ENCODE data around the gene TSKU.

Gene TSKU

DNA sequence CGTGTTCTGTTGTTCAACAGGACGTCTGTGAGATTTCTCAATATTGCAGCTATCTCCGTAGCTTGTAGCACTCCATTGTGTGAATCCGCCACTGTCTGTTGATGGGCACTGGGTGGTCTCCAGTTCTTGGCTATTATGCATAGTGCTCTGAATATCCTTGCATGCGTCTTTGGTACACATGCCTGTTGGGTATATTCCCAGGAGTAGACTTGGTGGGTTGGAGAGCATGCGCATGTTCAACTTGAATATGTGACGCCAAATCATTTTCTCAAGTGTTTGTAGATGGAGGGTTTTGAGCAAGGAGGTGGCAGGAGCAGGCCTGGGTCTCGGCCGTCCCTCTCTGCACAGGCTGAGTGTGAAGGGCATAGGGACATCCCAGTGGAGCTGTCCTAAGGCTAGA, 24.8 kb upstream of the TSKU start:
- H3K27me3 ChIP-seq (ENCODE audit: control insufficient read depth, insufficient read depth, low read length), result no peaks in the 10 kb centered on the region
- no peak for TF ChIP-seq CTCF (IDR thresholded peaks at IDR 0.05)
- H3K9me3 ChIP-seq (ENCODE audit: control insufficient read depth, low read length), result no peaks in the 10 kb centered on the region
- H3K4me2 ChIP-seq (ENCODE audit: low read length), result no peak overlapping the region
- H3K79me2 ChIP-seq, result no peaks in the 10 kb centered on the region
- H3K36me3 ChIP-seq (ENCODE audit: control insufficient read depth, insufficient read depth, low read length), result no peaks in the 10 kb centered on the region
- no peak overlapping the region for H2AFZ ChIP-seq
- no peaks in the 10 kb centered on the region for H3K4me1 ChIP-seq
- H3K9ac ChIP-seq, result no peak overlapping the region
- H3K4me3 ChIP-seq (ENCODE audit: low read depth, low read length), result no peak overlapping the region
- no peak overlapping the region for H3K27ac ChIP-seq

- no peaks in the 10 kb centered on the region for H3K4me1 ChIP-seq
- no peaks in the 10 kb centered on the region for H3K36me3 ChIP-seq (ENCODE audit: control insufficient read depth, insufficient read depth, low read length)
- H3K27ac ChIP-seq, result no peak overlapping the region
- H3K9ac ChIP-seq, result no peak overlapping the region
- H3K9me3 ChIP-seq (ENCODE audit: control insufficient read depth, low read length), result no peaks in the 10 kb centered on the region
- H3K27me3 ChIP-seq (ENCODE audit: control insufficient read depth, insufficient read depth, low read length), result no peaks in the 10 kb centered on the region
- TF ChIP-seq CTCF (IDR thresholded peaks at IDR 0.05), result no peak
- H3K4me3 ChIP-seq (ENCODE audit: low read depth, low read length), result no peak overlapping the region
- no peak overlapping the region for H3K4me2 ChIP-seq (ENCODE audit: low read length)
- H2AFZ ChIP-seq, result no peak overlapping the region
- no peaks in the 10 kb centered on the region for H3K79me2 ChIP-seq
Measured at GRCh38 chr11:76759092-76759491, 24.1 kb upstream of the TSKU start.

- Histone ChIP-seq H3K4me2 (ENCODE audit: low read length) (no peak overlapping the region), H3K79me2 (no peaks in the 10 kb centered on the region), H3K9me3 (ENCODE audit: control insufficient read depth, low read length) (no peaks in the 10 kb centered on the region), H2AFZ (no peak overlapping the region), H3K4me1 (no peaks in the 10 kb centered on the region), H3K27ac (no peak overlapping the region), H3K36me3 (ENCODE audit: control insufficient read depth, insufficient read depth, low read length) (no peaks in the 10 kb centered on the region), H3K9ac (no peak overlapping the region), H3K27me3 (ENCODE audit: control insufficient read depth, insufficient read depth, low read length) (no peaks in the 10 kb centered on the region), H3K4me3 (ENCODE audit: low read depth, low read length) (no peak overlapping the region)
- no peak for TF ChIP-seq CTCF (IDR thresholded peaks at IDR 0.05)
Measured at GRCh38 chr11:76759517-76759916, 23.6 kb upstream of the TSKU start.

DNA sequence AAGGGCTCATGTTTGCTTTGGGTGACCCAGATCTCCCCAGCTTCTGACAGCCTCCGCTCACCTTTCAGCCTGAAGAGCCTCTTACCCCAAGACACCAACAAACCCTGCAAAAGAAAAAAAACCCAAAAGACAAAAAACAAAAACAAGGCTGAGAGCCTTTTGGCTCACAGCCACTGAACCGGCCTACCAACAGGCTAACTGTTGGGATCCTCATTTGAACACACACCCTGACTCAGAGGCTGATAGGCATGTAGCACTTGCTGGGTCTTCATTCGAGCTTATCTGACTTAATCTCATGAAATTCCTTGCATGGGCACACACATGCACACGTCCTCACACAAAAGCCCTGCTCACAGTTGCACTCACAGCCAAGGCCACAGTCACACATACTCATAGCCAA, 22.9 kb upstream of the TSKU start:
- no peak overlapping the region for H3K27ac ChIP-seq
- no peaks in the 10 kb centered on the region for H3K9me3 ChIP-seq (ENCODE audit: control insufficient read depth, low read length)
- H3K27me3 ChIP-seq (ENCODE audit: control insufficient read depth, insufficient read depth, low read length), result no peaks in the 10 kb centered on the region
- no peak overlapping the region for H2AFZ ChIP-seq
- H3K79me2 ChIP-seq, result no peaks in the 10 kb centered on the region
- TF ChIP-seq CTCF (IDR thresholded peaks at IDR 0.05), result no peak
- no peaks in the 10 kb centered on the region for H3K4me1 ChIP-seq
- H3K4me3 ChIP-seq (ENCODE audit: low read depth, low read length), result no peak overlapping the region
- no peaks in the 10 kb centered on the region for H3K36me3 ChIP-seq (ENCODE audit: control insufficient read depth, insufficient read depth, low read length)
- H3K4me2 ChIP-seq (ENCODE audit: low read length), result no peak overlapping the region
- H3K9ac ChIP-seq, result no peak overlapping the region

DNA sequence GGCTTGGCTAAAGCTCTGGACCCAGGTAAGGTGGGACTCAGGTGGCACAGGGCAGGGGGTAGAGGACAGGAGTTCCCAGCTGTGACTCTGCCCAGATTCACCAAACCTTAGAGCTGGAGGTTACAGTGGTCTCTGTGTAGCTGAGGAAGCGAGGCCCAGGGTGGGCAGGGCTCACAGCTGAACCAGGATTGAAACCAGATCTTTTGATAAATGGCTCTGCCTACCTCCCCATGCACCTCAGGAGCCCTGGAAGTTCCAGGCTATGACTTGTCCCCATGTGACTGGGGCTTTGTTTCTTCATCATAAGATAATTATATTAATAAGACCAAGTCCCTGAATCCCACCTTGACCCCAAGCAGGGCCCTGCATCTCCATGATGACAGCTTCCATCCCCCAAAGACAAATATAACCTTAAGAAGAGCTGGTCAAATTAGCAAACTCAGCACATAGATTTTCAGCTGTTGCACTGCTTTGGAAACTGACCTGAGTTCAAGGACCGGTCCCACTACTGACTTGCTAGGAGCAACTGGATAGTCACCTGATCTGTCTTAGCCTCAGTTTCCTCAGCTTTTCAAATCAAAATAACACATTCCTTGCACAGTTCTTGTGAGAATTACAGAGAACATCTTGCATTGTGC, 21.3 kb upstream of the TSKU start:
- H3K4me1 ChIP-seq, result no peaks in the 10 kb centered on the region
- no peak overlapping the region for H3K9ac ChIP-seq
- no peak overlapping the region for H2AFZ ChIP-seq
- no peak overlapping the region for H3K4me3 ChIP-seq (ENCODE audit: low read depth, low read length)
- no peaks in the 10 kb centered on the region for H3K79me2 ChIP-seq
- H3K27ac ChIP-seq, result no peak overlapping the region
- H3K27me3 ChIP-seq (ENCODE audit: control insufficient read depth, insufficient read depth, low read length), result no peaks in the 10 kb centered on the region
- no peaks in the 10 kb centered on the region for H3K36me3 ChIP-seq (ENCODE audit: control insufficient read depth, insufficient read depth, low read length)
- no peaks in the 10 kb centered on the region for H3K9me3 ChIP-seq (ENCODE audit: control insufficient read depth, low read length)
- H3K4me2 ChIP-seq (ENCODE audit: low read length), result no peak overlapping the region
- no peak for TF ChIP-seq CTCF (IDR thresholded peaks at IDR 0.05)
